Measurements from ENCODE around the gene IL21R.

The IL21R gene

GRCh38 chr16:27492588-27492979, 90.6 kb downstream of the IL21R start:
- DNase-seq: no peak

GRCh38 chr16:27495191-27495590, 93.2 kb downstream of the IL21R start:
- DNase-seq: no peak

GRCh38 chr16:27498031-27498825, 96.3 kb downstream of the IL21R start:
- DNase-seq: no peak

- no peak for DNase-seq
These were observed 97.1 kb downstream of the IL21R start for GRCh38 chr16:27498916-27499658.

GRCh38 chr16:27499659-27500055, 97.7 kb downstream of the IL21R start:
- no peak for DNase-seq

- no peak for DNase-seq
These were observed 98.8 kb downstream of the IL21R start for GRCh38 chr16:27500801-27501200.
